Fibroblast of villous mesenchyme (primary cell): ENCODE measurements around the gene UNC5A. TPM values are rescaled to one million over a fixed set of nuclear protein-coding genes. Genes with fewer than 3 reads are reported as not detected.

Experiments used
- DNase-seq: peaks from one replicate; pipeline ENCODE4 v3.0.0-alpha.2; 2010; ENCODE audit warnings: low read depth
- H3K4me3 ChIP-seq: 2 replicates; pipeline ENCODE4 v1.5.1; 2011; ENCODE audit warnings: low read depth, mild to moderate bottlenecking, low read length
- CTCF ChIP-seq: IDR thresholded peaks from 2 replicates; pipeline ENCODE4 v1.5.1; 2012; ENCODE audit warnings: low read depth, mild to moderate bottlenecking, low read length; ENCODE audit not compliant: insufficient read depth
- total RNA-seq: library from RNA; depleted of rRNA; stranded (reverse); fragments of >200 nt; gene quantifications from 2 replicates; pipeline ENCODE4 v1.2.3, GENCODE V29; 2012

The UNC5A gene
- total RNA-seq, 1 donor, result not detected

GRCh38 chr5:176796411-176796810 is 13.9 kb upstream of the UNC5A start:
- DNase-seq, result no peak
- TF ChIP-seq CTCF, result no peak
- no peak overlapping the region for H3K4me3 ChIP-seq

- no peak overlapping the region for H3K4me3 ChIP-seq
- TF ChIP-seq CTCF, result no peak
- DNase-seq, result no peak
These were observed 13.4 kb upstream of the UNC5A start for GRCh38 chr5:176796970-176797369.

DNA sequence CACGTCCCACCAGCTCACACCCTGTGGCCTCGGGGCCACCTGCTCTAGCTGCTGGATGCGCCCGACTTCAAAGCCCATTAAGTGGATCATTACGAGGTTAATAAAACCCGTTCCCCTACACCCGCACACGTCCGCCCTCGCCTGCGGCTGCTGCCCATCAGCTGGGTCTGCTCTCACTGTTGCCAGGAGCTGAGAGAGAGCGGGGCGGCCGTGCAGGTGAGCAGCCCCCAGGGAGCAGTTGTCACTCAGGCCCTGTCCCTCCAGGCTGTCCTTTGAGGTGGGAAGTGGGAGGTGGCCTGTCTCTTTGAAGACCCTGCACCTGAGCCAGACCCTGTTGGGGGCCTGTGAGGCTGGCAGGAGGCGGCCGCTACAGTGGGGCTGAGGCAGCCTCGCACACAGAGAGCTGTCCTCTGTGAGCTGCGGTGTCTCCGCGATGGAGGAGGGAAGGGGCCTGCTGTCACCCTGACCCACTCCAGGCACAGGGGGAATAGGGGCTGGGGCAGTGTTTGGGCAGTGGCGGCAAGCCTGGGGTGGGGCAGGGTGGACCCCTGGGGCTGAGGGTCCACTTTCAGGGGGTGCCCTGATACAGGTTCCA is 12.8 kb upstream of the UNC5A start:
- H3K4me3 ChIP-seq, result no peak overlapping the region
- DNase-seq, result no peak
- no peak for TF ChIP-seq CTCF

DNA sequence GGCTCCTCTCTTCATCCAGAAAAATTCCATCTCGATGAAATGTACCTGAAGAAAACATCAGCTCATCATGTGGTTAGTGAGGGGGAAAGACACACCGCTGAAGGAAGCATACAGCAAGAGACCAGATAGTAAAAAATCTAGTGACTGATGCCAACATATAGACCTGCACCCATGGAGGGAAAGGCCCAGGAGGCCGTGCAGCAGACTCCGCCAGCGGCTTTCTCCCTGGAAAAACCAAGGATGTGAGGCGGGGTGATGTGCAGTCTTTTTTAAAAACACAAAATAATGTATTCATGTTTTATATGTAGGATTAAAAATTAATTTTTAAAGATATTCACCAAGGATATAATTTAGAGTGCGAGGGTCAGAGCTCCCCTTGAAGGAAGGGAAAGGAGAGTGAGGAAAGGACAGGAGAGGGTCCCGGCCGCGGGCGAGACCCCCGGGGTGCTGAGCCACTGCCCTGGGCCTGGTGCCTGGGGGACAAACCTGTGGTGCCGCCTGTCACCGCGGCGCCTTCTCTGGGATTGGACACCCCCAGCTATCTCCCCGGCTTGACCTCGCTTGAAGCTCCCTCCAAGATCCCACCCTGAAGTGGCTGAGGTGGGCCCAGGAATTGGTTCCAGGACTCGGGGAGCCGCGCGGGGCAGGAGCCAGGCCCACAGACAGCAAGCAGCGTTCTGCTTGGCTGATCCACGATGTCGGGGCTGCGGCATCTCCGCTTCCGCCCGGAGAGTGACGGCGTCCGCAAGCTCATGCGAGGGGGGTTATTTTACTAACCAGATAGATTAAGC is 12.1 kb upstream of the UNC5A start:
- no peak overlapping the region for H3K4me3 ChIP-seq
- no peak for TF ChIP-seq CTCF
- no peak for DNase-seq

DNA sequence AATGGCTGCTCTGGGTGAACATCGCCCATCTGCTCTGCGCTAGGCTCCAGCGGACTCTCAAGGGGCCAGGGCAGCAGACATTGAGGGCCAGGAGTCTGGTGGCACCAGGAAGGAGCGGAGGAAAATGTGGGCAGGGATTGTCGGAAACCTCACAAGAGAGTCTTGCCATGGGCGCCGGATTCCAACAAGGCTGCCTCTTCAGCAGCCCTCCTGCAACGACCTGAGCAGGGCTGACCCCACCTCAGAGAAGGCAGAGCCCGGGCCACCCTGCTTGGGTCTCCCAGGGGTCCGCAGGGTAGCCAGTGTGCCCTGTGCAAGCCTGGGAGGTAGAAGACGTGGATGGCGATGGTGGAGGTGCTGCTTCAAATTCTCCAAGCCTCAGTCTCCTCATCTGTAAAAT is 11.4 kb upstream of the UNC5A start:
- H3K4me3 ChIP-seq, result no peak overlapping the region
- DNase-seq, result no peak
- TF ChIP-seq CTCF, result no peak

- no peak for TF ChIP-seq CTCF
- H3K4me3 ChIP-seq, result no peak overlapping the region
- DNase-seq, result no peak
These were observed 10.9 kb upstream of the UNC5A start for GRCh38 chr5:176799488-176799887.
